HG03521 (cell line): ENCODE data around the gene EGFL6.

Experiments
- ATAC-seq: cut with Tn5 transposase; IDR thresholded peaks from one replicate; pipeline ENCODE4 v1.9.1; 2021; ENCODE audit warnings: mild to moderate bottlenecking, moderate library complexity; ENCODE audit not compliant: unreplicated experiment

EGFL6 gene

GRCh38 chrX:13569479-13570260 lies at the start of gene EGFL6:
Gene EGFL6 (plus strand): TSS chrX:13569601. CDS start chrX:13569862, 261 bp downstream.
- no peak for ATAC-seq

GRCh38 chrX:13520351-13520750 lies 49.0 kb upstream of the EGFL6 start:
- no peak for ATAC-seq

GRCh38 chrX:13520936-13521335 lies 48.5 kb upstream of the EGFL6 start:
- no peak for ATAC-seq

- no peak for ATAC-seq
Observed at GRCh38 chrX:13522811-13523210, 46.6 kb upstream of the EGFL6 start.

- no peak for ATAC-seq
Observed at GRCh38 chrX:13533726-13534125, 35.7 kb upstream of the EGFL6 start.

GRCh38 chrX:13535376-13536165 lies 33.8 kb upstream of the EGFL6 start:
- ATAC-seq, result no peak

- ATAC-seq, result no peak
Observed at GRCh38 chrX:13536551-13536950, 32.9 kb upstream of the EGFL6 start.

- ATAC-seq, result no peak
Observed at GRCh38 chrX:13538414-13538813, 31.0 kb upstream of the EGFL6 start.

- no peak for ATAC-seq
Observed at GRCh38 chrX:13540602-13541001, 28.8 kb upstream of the EGFL6 start.

GRCh38 chrX:13545726-13546125 lies 23.7 kb upstream of the EGFL6 start:
- ATAC-seq, result no peak

GRCh38 chrX:13547671-13548070 lies 21.7 kb upstream of the EGFL6 start:
- no peak for ATAC-seq

GRCh38 chrX:13550346-13550745 lies 19.1 kb upstream of the EGFL6 start:
- ATAC-seq, result no peak

GRCh38 chrX:13551610-13552009 lies 17.8 kb upstream of the EGFL6 start:
- ATAC-seq, result no peak

GRCh38 chrX:13552892-13553291 lies 16.5 kb upstream of the EGFL6 start:
- ATAC-seq, result no peak

- no peak for ATAC-seq
Observed at GRCh38 chrX:13565511-13565910, 3.9 kb upstream of the EGFL6 start.

- ATAC-seq, result no peak
Observed at GRCh38 chrX:13570261-13570605, 832 bp downstream of the EGFL6 start.

- no peak for ATAC-seq
Observed at GRCh38 chrX:13571136-13571535, 1.7 kb downstream of the EGFL6 start.

- ATAC-seq, result no peak
Observed at GRCh38 chrX:13574600-13574999, 5.2 kb downstream of the EGFL6 start.

- ATAC-seq, result no peak
Observed at GRCh38 chrX:13579661-13580060, 10.3 kb downstream of the EGFL6 start.

- no peak for ATAC-seq
Observed at GRCh38 chrX:13581554-13581953, 12.2 kb downstream of the EGFL6 start.

- ATAC-seq, result no peak
Observed at GRCh38 chrX:13587786-13588477, 18.5 kb downstream of the EGFL6 start.

- no peak for ATAC-seq
Observed at GRCh38 chrX:13590207-13590606, 20.8 kb downstream of the EGFL6 start.
